ENCODE results near the gene MID2.

MID2 gene

DNA sequence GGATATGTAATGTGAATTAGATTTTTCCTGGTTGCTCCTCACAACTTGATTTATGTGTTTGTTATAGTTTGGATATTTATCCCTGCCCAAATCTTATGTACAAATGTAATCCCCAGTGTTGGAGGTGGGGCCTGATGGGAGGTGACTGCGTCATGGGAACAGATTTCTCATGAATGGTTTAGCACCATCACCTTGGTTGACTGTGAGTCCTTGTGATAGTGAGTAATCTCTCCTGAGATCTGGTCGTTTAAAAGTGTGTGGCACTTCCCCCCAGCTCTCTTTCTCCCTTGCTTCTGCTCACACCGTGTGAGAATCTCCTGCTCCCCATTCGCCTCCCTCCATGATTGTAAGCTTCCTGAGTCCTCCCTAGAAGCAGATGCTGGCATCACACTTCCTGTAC lies 2.2 kb downstream of the MID2 start:
- TF ChIP-seq, protein P1, sequence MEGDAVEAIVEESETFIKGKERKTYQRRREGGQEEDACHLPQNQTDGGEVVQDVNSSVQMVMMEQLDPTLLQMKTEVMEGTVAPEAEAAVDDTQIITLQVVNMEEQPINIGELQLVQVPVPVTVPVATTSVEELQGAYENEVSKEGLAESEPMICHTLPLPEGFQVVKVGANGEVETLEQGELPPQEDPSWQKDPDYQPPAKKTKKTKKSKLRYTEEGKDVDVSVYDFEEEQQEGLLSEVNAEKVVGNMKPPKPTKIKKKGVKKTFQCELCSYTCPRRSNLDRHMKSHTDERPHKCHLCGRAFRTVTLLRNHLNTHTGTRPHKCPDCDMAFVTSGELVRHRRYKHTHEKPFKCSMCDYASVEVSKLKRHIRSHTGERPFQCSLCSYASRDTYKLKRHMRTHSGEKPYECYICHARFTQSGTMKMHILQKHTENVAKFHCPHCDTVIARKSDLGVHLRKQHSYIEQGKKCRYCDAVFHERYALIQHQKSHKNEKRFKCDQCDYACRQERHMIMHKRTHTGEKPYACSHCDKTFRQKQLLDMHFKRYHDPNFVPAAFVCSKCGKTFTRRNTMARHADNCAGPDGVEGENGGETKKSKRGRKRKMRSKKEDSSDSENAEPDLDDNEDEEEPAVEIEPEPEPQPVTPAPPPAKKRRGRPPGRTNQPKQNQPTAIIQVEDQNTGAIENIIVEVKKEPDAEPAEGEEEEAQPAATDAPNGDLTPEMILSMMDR (conservative IDR thresholded peaks at IDR 0.05) = no peak
- peak overlapping the region; percentile 74 for H3K27ac ChIP-seq

DNA sequence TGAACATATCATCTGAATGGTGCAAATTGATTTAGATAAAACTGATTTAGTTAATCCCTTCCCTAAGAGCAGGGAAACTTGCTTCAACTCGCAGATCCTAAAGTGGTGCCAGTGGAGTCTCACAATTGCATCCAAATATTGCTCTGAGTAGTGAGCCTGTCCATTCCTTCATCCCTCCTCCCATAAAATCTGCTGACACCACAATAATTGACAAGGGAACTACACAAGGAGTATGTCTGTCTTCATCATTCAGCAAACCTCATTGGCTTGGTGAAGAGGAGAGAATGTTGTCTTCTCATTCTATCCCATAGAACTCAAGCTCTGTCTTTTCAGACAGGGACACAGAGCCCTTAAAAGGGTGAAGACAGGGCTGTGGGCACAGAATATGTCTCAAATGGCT lies 4.2 kb downstream of the MID2 start:
- TF ChIP-seq, protein P1 (conservative IDR thresholded peaks at IDR 0.05) = no peak
- no peak overlapping the region for H3K27ac ChIP-seq

DNA sequence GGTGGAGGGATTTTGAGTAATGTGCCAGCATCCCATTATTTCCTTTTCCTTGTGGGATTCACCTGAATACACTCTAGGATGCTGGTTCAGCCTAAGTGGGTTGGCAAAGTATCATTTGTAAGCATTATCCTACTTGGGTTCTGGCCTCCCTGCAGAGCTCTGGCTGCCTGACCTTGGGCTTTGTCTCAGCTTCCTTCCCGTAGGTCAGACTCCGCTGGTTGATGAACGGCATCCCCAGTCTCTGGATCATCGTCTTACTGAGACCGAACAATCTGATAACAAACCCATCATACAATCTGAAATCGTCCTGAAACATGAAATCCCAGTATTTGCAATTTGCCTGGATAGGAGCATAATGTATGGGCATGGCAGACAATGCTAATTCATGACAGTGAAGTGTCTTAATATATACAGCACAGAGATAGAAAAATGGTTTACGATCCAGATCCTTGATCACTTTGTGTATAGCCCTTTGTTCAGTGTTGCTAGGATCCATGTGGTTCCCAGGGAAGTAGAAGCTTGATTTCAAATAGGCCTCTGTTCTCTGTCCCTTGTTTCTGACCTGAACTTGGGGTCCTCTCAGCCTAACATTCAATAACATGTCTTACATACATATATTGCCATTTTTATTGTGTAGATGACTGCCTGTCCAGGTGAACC lies 5.5 kb downstream of the MID2 start:
- H3K27ac ChIP-seq = no peak overlapping the region
- TF ChIP-seq, protein P1 (conservative IDR thresholded peaks at IDR 0.05) = no peak

DNA sequence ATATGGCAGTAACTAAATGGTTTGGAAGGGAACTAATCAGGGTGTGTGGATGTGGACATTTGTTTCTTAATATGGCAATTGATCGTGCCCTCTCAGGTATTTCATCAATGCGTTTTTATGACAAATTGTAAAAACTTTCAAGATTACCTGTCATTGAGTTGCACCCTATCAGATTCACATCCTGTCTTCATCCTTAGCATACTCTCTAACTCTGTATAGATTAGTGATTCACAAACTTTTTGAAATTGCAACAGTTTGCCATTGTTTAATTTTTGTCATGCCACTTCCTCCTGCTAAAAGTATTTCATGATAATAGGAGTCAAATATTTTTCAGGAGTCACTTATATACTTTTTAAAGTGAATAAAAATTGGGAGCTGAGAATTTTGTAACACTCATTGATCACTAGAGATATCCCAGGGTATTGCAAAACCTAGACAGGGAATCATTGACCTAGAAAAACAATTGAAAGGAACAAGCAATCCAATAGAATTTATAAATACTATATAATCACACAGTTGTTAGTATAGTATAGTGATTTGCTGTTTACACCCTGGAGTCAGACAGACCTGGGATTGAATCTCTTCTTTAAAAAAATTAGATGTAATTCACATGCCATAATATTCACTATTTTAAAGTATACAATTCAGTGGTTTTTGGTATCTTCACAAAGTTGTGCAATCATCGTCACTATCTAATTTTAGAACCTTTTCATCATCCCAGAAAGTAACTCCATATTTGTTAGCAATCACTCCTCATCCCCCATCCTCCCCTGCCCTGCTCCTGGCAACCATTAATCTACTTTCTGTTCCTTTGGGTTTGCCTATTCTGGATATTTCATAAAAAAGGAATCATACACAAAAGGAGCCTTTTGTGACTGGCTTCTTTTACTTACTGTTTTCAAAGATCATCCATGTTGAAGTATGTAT lies 8.9 kb downstream of the MID2 start:
- H3K27ac ChIP-seq = no peak overlapping the region
- TF ChIP-seq, protein P1 (conservative IDR thresholded peaks at IDR 0.05) = no peak

DNA sequence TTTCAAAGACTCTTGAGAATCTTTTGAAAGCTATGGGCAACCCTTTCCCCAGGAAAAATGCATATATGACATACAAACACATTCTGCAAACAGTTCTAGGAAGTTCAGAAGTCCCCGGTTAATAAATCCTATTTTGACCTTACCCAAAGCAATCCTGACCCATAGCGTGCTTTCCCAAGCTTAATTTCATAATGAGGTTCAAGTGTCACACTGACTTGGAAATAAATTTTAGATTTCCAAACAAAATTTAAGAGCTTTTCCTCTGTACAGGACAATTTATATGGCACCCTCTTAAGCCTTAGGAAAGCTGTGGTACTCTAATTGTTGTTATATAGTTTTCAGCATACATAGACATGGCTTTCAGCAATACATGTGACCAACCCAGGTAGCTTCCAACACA lies 11.3 kb downstream of the MID2 start:
- H3K27ac ChIP-seq = no peak overlapping the region
- TF ChIP-seq, protein P1 (conservative IDR thresholded peaks at IDR 0.05) = no peak

DNA sequence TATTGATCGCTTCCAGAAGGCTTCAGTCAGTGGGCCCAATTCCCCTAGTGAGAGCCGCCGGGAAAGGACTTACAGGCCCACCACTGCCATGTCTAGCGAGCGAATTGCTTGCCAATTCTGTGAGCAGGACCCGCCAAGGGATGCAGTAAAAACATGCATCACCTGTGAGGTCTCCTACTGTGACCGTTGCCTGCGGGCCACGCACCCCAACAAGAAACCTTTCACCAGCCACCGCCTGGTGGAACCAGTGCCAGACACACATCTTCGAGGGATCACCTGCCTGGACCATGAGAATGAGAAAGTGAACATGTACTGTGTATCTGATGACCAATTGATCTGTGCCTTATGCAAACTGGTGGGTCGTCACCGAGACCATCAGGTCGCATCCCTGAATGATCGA lies 15.3 kb downstream of the MID2 start:
- TF ChIP-seq, protein P1 (conservative IDR thresholded peaks at IDR 0.05) = no peak
- no peak overlapping the region for H3K27ac ChIP-seq

DNA sequence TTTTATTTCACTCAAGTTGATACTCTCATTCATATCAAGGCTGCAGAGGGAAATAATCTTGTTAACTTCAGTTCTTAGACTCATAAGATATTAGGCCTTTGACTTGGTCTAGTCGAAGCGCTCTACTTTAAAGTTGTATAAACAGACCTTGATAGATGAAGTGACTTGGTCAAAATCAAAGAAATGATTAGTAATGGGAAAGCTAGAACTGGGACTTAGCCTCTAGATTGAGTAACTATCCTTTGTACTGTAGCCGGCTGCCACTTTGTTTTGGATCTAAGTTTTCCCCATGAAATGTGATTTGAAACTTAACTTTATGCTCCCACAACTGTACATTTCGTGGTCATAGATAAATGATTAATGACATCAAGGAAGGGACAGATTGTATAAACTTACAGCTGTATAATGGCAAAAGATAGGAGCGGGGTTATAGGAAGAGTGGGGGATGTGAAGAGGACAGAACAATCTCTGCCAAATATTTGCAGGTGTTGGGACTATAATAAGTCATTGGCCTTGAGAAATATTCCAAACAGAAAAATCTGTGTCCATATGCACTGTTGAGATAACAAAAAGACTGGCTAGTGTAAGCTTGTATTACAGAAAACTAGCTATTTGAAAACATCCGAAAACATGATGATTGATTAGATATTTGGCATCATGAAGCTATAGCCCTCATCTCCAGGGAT lies 17.2 kb downstream of the MID2 start:
- no peak overlapping the region for H3K27ac ChIP-seq
- TF ChIP-seq, protein P1 (conservative IDR thresholded peaks at IDR 0.05) = no peak
